ENCODE data around the gene INCA1. TPM values are rescaled to one million over a fixed set of nuclear protein-coding genes. Genes with fewer than 3 reads are reported as not detected.
A peak's percentile ranks its signal among the peaks of the same experiment; 100 is the strongest.

The INCA1 gene
- total RNA-seq, 4 donors from 2014 or later, result 0.31 to 1.1 TPM; not detected in 2

DNA sequence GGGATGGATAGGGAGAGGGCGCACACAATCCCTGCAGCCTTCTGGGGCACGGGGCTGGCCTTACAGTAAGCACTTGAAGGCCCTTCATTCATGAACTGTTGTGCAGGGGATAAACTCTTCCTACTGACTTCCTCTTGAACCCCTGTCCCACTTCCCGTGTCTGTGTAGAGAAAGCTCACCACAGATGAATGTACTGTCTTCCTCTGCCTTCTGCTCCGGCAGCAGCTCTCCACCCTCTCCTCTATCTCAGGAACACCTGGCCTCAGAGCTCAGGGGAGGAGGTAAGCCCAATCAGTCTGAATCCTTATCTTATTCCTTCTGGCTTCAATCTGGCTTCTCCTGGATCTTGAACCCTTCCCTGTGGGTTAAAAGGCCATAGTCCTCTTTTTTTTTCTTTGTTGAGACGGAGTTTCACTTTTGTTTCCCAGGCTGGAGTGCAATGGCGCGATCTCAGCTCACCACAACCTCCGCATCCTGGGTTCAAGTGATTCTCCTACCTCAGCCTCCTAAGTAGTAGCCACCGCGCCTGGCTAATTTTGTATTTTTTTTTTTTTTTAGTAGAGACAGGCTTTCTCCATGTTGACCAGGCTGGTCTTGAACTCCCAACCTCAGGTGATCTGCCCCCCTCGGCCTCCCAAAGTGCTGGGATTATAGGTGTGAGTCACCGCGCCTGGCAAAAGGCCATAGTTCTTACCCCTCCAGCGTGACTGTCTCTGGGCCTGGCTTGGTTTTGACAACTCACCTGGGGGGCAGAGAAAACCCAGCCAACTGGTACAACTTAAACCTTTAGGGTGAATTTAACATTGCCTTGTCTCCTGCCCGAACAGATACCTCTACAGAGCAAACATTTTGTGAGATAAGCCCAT, 45.1 kb upstream of the INCA1 start:
- Histone ChIP-seq H3K4me1 (peaks cover 0 to 3% (median 0%) of the 10 kb centered on the region in 3 donors), H3K4me3 (no peak overlapping the region), H3K27me3 (no peaks in the 10 kb centered on the region), H3K27ac (no peak overlapping the region), H3K36me3 (no peaks in the 10 kb centered on the region), H3K9me3 (no peaks in the 10 kb centered on the region)
- TF ChIP-seq POLR2A (IDR thresholded peaks at IDR 0.05), result no peak
- TF ChIP-seq, protein P1, sequence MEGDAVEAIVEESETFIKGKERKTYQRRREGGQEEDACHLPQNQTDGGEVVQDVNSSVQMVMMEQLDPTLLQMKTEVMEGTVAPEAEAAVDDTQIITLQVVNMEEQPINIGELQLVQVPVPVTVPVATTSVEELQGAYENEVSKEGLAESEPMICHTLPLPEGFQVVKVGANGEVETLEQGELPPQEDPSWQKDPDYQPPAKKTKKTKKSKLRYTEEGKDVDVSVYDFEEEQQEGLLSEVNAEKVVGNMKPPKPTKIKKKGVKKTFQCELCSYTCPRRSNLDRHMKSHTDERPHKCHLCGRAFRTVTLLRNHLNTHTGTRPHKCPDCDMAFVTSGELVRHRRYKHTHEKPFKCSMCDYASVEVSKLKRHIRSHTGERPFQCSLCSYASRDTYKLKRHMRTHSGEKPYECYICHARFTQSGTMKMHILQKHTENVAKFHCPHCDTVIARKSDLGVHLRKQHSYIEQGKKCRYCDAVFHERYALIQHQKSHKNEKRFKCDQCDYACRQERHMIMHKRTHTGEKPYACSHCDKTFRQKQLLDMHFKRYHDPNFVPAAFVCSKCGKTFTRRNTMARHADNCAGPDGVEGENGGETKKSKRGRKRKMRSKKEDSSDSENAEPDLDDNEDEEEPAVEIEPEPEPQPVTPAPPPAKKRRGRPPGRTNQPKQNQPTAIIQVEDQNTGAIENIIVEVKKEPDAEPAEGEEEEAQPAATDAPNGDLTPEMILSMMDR (IDR thresholded peaks at IDR 0.05), result no peak
- intact Hi-C loops (cut with DNase I), result no loop called here
- 67 to 82% methylated on average over 13 to 15 of the region's 15 CpGs for WGBS, 2 donors
- DNase-seq, result no peak

DNA sequence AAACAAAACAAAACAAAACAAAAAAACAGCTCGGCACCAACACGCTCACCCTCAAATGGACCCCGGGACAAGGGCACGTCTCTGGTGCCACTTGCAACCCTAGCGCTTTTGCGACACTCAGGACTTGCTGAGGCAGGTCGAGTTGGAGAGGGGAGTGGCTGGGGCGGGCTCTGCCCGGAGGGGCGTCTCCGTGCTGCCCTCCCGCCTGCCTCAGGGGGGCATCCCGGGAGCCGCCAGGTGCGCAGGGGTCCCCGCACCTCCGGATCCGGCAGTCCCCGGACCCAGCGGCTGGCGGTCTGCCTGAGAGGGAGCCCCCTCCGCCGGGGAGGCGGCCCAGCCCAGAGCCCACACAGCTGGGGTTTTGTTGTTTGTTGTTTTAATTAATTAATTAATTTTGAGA, 38.0 kb upstream of the INCA1 start, which contains the start of gene SLC52A1:
TSS of gene SLC52A1 (minus strand) at position 112 of the 400 bp plus-strand sequence. CDS start 820 bp downstream, outside the sequence.
- 5 to 10% methylated on average over 7 to 14 of the region's 24 CpGs for WGBS, 2 donors
- intact Hi-C loops (cut with DNase I), result no loop called here
- H3K4me1 ChIP-seq, result peaks cover 5 to 33% (median 9%) of the 10 kb centered on the region in 3 donors
- peaks cover 0 to 15% (median 0%) of the 10 kb centered on the region in 4 donors for H3K27me3 ChIP-seq
- TF ChIP-seq, protein P1 (IDR thresholded peaks at IDR 0.05), result no peak
- TF ChIP-seq POLR2A (IDR thresholded peaks at IDR 0.05), result no peak
- DNase-seq, result no peak
- H3K36me3 ChIP-seq, result no peaks in the 10 kb centered on the region
- peak within 1 kb of the TSS; percentile 30 to 61 (median 41) for H3K4me3 ChIP-seq
- H3K9me3 ChIP-seq, result no peaks in the 10 kb centered on the region
- peak within 1 kb of the TSS in 1 of 4 donors; percentile 38 for H3K27ac ChIP-seq

DNA sequence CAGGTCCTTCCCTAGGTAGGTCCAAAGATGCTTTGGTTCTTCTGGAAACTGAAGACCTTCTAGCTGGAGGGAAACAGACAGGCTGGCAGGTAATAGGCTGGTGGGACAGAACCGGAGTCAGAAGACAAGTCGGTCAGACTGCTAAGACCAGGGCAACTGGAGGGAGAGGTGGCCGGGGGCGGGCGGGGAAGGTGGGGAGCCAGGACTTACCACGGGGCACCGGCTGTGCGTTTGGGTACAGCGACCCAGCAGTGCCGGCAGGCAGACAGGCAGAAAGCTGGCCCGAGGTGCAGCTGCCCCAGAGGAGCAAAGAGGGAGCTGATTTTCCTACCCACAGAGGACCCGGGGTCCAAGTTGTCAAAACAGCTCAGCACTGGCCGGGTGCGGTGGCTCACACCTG, 37.3 kb upstream of the INCA1 start:
- Histone ChIP-seq H3K27ac (no peak overlapping the region), H3K9me3 (no peaks in the 10 kb centered on the region), H3K27me3 (peaks cover 0 to 15% (median 0%) of the 10 kb centered on the region in 4 donors), H3K36me3 (no peaks in the 10 kb centered on the region), H3K4me3 (peak overlapping the region in 2 of 4 donors; percentile 45 to 61), H3K4me1 (peaks cover 5 to 33% (median 9%) of the 10 kb centered on the region in 3 donors)
- no peak for DNase-seq
- intact Hi-C loops (cut with DNase I), result no loop called here
- WGBS, 2 donors, result 59 to 77% methylated on average over 3 to 7 of the region's 14 CpGs
- no peak for TF ChIP-seq POLR2A (IDR thresholded peaks at IDR 0.05)
- TF ChIP-seq, protein P1 (IDR thresholded peaks at IDR 0.05), result no peak

DNA sequence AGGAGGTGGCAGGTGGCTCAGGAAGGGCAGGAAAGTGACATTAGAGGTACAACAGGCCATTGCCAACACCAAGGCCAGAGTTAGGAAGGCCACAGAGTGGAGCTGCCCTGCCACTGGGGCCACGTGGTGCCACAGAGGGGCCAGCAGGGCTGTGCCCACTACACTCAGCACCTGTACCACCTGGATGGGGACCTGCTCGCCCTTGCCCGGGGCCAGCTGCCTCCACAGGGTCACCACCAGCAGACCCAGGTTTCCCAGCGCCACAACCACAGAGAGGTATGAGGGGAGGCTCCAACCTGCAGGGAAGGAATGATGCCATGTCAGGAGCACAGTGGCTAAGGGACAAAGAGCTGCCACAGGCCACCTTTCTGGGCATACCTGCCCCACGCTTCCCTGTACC, 36.7 kb upstream of the INCA1 start:
- intact Hi-C loops (cut with DNase I), result no loop called here
- no peak for TF ChIP-seq POLR2A (IDR thresholded peaks at IDR 0.05)
- TF ChIP-seq, protein P1 (IDR thresholded peaks at IDR 0.05), result no peak

More for the DNA sequence above, 36.7 kb upstream of the INCA1 start:
- 80 to 85% methylated on average over 1 to 5 of the region's 5 CpGs for WGBS, 2 donors
- Histone ChIP-seq H3K36me3 (no peaks in the 10 kb centered on the region), H3K9me3 (no peaks in the 10 kb centered on the region), H3K4me1 (peaks cover 5 to 33% (median 9%) of the 10 kb centered on the region in 3 donors), H3K27me3 (peaks cover 0 to 15% (median 0%) of the 10 kb centered on the region in 4 donors), H3K4me3 (no peak overlapping the region), H3K27ac (no peak overlapping the region)
- DNase-seq, result no peak
